GM10266 (cell line): ENCODE data around the gene SLC15A3.

ENCODE experiments used
- DNase-seq: peaks from one replicate; pipeline ENCODE4 v3.0.0; 2012; ENCODE audit errors: extremely low spot score
- TF ChIP-seq, protein P1 (sequence below): IDR thresholded peaks from 2 replicates; pipeline ENCODE4 v1.5.1; 2012; ENCODE audit warnings: mild to moderate bottlenecking, low read depth; ENCODE audit not compliant: control insufficient read depth, insufficient read depth; ENCODE audit errors: missing control alignments

Gene SLC15A3

GRCh38 chr11:60924110-60924905 lies 27.7 kb downstream of the SLC15A3 start, which contains the start of gene TMEM132A:
Gene TMEM132A (plus strand): TSS chr11:60924460. CDS start chr11:60924634, 174 bp downstream.
- TF ChIP-seq, protein P1, sequence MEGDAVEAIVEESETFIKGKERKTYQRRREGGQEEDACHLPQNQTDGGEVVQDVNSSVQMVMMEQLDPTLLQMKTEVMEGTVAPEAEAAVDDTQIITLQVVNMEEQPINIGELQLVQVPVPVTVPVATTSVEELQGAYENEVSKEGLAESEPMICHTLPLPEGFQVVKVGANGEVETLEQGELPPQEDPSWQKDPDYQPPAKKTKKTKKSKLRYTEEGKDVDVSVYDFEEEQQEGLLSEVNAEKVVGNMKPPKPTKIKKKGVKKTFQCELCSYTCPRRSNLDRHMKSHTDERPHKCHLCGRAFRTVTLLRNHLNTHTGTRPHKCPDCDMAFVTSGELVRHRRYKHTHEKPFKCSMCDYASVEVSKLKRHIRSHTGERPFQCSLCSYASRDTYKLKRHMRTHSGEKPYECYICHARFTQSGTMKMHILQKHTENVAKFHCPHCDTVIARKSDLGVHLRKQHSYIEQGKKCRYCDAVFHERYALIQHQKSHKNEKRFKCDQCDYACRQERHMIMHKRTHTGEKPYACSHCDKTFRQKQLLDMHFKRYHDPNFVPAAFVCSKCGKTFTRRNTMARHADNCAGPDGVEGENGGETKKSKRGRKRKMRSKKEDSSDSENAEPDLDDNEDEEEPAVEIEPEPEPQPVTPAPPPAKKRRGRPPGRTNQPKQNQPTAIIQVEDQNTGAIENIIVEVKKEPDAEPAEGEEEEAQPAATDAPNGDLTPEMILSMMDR: no peak
- peak; percentile 83 for DNase-seq

DNA sequence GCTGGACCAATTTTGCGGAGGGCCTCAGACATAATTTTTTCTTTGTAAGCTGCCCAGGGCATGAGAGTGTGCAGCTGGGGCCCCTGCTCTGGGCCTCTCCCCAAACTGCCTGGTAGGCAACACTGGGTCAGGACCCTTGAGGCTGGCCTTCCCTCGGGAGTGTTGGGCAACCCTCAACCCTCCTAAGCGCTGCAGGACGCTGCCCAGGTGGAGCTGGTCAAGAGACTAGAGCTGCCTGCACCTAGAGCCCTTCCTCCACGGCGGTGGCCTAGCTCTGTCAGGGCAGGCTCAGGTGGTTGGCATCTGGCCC lies 28.2 kb downstream of the SLC15A3 start:
- DNase-seq: no peak
- TF ChIP-seq, protein P1: no peak

DNA sequence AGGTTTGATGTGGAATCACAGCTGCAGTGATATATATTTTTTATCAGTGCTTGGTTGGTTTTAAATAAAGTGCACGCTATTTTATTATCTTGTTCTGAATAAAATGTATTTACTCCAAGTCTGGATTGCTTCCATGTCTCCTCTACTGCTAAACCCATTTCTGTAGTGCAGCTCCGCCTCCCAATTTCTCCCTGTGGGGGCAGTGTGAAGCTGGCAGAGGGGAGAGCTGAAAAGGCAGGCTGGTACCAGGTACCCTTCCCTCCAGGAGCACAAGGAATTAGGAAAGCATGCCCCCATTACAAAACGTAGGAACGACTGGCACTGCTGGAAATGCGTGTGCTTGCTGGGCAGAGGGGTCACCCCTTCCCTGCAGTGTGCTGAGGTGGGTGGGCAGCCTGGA lies 28.6 kb downstream of the SLC15A3 start:
- no peak for DNase-seq
- TF ChIP-seq, protein P1: no peak

GRCh38 chr11:60922906-60923305 lies 29.1 kb downstream of the SLC15A3 start:
- TF ChIP-seq, protein P1: no peak
- DNase-seq: no peak

DNA sequence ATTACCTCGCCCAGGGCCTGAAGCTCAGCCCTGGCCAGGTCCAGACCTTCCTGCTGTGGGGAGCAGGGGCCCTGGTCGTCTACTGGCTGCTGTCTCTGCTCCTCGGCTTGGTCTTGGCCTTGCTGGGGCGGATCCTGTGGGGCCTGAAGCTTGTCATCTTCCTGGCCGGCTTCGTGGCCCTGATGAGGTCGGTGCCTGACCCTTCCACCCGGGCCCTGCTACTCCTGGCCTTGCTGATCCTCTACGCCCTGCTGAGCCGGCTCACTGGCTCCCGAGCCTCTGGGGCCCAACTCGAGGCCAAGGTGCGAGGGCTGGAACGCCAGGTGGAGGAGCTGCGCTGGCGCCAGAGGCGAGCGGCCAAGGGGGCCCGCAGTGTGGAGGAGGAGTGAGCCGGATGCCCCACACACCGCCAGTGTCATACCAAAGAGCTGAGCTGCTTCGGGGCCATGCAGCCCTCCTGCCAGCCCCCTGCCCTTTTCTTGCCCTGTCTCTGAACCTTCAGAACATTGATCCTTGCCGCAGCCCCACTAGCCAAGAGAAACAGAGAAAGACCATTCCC lies 30.1 kb downstream of the SLC15A3 start:
- TF ChIP-seq, protein P1: no peak
- no peak for DNase-seq

GRCh38 chr11:60921259-60921658 lies 30.7 kb downstream of the SLC15A3 start:
- no peak for DNase-seq
- TF ChIP-seq, protein P1: no peak

- DNase-seq: no peak
- TF ChIP-seq, protein P1: no peak
Measured at GRCh38 chr11:60919956-60920355, 32.0 kb downstream of the SLC15A3 start.
